ENCODE measurements around the gene SLC39A1. TPM values are rescaled to one million over a fixed set of nuclear protein-coding genes. Genes with fewer than 3 reads are reported as not detected.
A peak's percentile ranks its signal among the peaks of the same experiment; 100 is the strongest.

The SLC39A1 gene
- total and polyA plus RNA-seq, 9 of the 15 experiments (the other 6 are each of a cell fraction or from before 2014, with no cell fraction given), result 9.9 to 81.1 (median 62.7) TPM

DNA sequence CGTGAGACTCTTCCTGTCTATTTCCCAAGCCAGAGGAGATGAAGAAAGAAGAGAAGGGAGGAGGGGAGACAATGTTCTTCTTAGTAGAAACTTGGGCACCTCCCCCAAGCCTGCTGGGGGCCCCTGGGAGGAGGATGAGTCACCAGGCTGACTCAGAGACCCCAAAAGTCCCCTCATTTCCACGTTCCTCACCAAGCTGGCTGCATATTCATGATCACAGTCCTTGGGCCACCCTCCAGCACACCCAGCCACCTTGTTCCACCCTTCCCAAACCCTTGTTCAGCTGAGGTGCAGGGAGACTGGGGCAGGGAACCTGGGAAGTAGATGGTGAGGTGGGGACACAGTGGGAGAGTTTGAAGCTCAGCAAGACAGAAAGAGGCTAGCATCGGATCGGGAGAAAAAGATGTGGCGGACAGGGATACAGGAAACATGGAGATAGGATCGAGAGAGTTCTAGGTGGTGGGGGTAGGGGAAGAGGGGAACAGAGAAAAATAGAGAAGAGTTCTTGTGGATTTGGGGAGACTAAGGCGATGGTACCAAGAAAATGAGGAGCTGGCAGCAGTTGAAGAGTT, 22.1 kb upstream of the SLC39A1 start (continued):
- TF ChIP-seq MYBL2 (IDR thresholded peaks at IDR 0.05; ENCODE audit: low read depth), result no peak
- TF ChIP-seq MYBL2 (CRISPR knock-in tag; IDR thresholded peaks at IDR 0.05; ENCODE audit: borderline replicate concordance), result no peak
- TF ChIP-seq ETS2 (tag; IDR thresholded peaks at IDR 0.05; ENCODE audit: borderline replicate concordance, poor library complexity, severe bottlenecking), result no peak
- TF ChIP-seq, protein P1, sequence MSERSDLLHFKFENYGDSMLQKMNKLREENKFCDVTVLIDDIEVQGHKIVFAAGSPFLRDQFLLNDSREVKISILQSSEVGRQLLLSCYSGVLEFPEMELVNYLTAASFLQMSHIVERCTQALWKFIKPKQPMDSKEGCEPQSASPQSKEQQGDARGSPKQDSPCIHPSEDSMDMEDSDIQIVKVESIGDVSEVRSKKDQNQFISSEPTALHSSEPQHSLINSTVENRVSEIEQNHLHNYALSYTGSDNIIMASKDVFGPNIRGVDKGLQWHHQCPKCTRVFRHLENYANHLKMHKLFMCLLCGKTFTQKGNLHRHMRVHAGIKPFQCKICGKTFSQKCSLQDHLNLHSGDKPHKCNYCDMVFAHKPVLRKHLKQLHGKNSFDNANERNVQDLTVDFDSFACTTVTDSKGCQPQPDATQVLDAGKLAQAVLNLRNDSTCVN (CRISPR knock-in tag; IDR thresholded peaks at IDR 0.05), result no peak
- TF ChIP-seq ETV6 (IDR thresholded peaks at IDR 0.05; ENCODE audit: borderline replicate concordance in 1 of 2, low read depth in 2 of 2, low read length in 1 of 2), result no peak
- no peak for TF ChIP-seq ETV6 (CRISPR knock-in tag; IDR thresholded peaks at IDR 0.05; ENCODE audit: borderline replicate concordance)
- TF ChIP-seq ZNF586 (CRISPR knock-in tag; conservative IDR thresholded peaks at IDR 0.05), result no peak
- 0 out of 2 replicates have a peak, but pooled peaks have one; percentile 26 for TF ChIP-seq CREM (IDR thresholded peaks at IDR 0.05; ENCODE audit: low read depth)
- TF ChIP-seq CREBBP (IDR thresholded peaks at IDR 0.05; ENCODE audit: low read depth, low read length), result no peak
- TF ChIP-seq SRSF9 (IDR thresholded peaks at IDR 0.05; ENCODE audit: borderline replicate concordance, low read depth, low read length), result no peak
- TF ChIP-seq, protein P2, sequence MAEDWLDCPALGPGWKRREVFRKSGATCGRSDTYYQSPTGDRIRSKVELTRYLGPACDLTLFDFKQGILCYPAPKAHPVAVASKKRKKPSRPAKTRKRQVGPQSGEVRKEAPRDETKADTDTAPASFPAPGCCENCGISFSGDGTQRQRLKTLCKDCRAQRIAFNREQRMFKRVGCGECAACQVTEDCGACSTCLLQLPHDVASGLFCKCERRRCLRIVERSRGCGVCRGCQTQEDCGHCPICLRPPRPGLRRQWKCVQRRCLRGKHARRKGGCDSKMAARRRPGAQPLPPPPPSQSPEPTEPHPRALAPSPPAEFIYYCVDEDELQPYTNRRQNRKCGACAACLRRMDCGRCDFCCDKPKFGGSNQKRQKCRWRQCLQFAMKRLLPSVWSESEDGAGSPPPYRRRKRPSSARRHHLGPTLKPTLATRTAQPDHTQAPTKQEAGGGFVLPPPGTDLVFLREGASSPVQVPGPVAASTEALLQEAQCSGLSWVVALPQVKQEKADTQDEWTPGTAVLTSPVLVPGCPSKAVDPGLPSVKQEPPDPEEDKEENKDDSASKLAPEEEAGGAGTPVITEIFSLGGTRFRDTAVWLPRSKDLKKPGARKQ (CRISPR knock-in tag; IDR thresholded peaks at IDR 0.05), result no peak
- no peak for TF ChIP-seq GTF2F1 (IDR thresholded peaks at IDR 0.05; ENCODE audit: low read depth, low read length)
- no peak for TF ChIP-seq TSC22D4 (tag; IDR thresholded peaks at IDR 0.05)
- TF ChIP-seq TCF3 (CRISPR knock-in tag; IDR thresholded peaks at IDR 0.05), result no peak
- no peak for TF ChIP-seq ZNF785 (CRISPR knock-in tag; IDR thresholded peaks at IDR 0.05)
- TF ChIP-seq, protein P3, sequence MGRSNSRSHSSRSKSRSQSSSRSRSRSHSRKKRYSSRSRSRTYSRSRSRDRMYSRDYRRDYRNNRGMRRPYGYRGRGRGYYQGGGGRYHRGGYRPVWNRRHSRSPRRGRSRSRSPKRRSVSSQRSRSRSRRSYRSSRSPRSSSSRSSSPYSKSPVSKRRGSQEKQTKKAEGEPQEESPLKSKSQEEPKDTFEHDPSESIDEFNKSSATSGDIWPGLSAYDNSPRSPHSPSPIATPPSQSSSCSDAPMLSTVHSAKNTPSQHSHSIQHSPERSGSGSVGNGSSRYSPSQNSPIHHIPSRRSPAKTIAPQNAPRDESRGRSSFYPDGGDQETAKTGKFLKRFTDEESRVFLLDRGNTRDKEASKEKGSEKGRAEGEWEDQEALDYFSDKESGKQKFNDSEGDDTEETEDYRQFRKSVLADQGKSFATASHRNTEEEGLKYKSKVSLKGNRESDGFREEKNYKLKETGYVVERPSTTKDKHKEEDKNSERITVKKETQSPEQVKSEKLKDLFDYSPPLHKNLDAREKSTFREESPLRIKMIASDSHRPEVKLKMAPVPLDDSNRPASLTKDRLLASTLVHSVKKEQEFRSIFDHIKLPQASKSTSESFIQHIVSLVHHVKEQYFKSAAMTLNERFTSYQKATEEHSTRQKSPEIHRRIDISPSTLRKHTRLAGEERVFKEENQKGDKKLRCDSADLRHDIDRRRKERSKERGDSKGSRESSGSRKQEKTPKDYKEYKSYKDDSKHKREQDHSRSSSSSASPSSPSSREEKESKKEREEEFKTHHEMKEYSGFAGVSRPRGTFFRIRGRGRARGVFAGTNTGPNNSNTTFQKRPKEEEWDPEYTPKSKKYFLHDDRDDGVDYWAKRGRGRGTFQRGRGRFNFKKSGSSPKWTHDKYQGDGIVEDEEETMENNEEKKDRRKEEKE (IDR thresholded peaks at IDR 0.05; ENCODE audit: borderline replicate concordance in 1 of 2, control insufficient read depth in 1 of 2, low read depth in 2 of 2, low read length in 1 of 2), result no peak
- no peak for TF ChIP-seq ZNF239 (CRISPR knock-in tag; IDR thresholded peaks at IDR 0.05)
- no peak for TF ChIP-seq RBBP5 (IDR thresholded peaks at IDR 0.05; ENCODE audit: borderline replicate concordance, insufficient read depth, low read length, poor library complexity, severe bottlenecking)
- TF ChIP-seq SMARCA4 (IDR thresholded peaks at IDR 0.05), result peak; percentile 83
- no peak for TF ChIP-seq CBFA2T2 (conservative IDR thresholded peaks at IDR 0.05)
- no peak for TF ChIP-seq POLR3A (IDR thresholded peaks at IDR 0.05; ENCODE audit: borderline replicate concordance, extremely low read depth, insufficient read depth, insufficient read length)
- TF ChIP-seq, protein P4, sequence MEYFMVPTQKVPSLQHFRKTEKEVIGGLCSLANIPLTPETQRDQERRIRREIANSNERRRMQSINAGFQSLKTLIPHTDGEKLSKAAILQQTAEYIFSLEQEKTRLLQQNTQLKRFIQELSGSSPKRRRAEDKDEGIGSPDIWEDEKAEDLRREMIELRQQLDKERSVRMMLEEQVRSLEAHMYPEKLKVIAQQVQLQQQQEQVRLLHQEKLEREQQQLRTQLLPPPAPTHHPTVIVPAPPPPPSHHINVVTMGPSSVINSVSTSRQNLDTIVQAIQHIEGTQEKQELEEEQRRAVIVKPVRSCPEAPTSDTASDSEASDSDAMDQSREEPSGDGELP (CRISPR knock-in tag; IDR thresholded peaks at IDR 0.05; ENCODE audit: borderline replicate concordance), result peak; percentile 50; the same call in 1 of the 2 replicates
